Stimulated activated CD8-positive, alpha-beta memory T cell treated with anti-CD3 and anti-CD28 coated beads, Interleukin-7, amount 100 ng/mL, for 1 hour (primary cell): ENCODE measurements around the gene ZC3H14.

Source experiments
- DNase-seq, 2 donors: peaks; one replicate each; pipeline ENCODE4 v3.0.0-alpha.2; 2020; ENCODE audit warnings: low read depth in 2 of 2

ZC3H14 gene

GRCh38 chr14:88604212-88604611, 41.4 kb downstream of the ZC3H14 start:
- no peak for DNase-seq

GRCh38 chr14:88605594-88605993, 42.8 kb downstream of the ZC3H14 start:
- DNase-seq = no peak

GRCh38 chr14:88607829-88608228, 45.0 kb downstream of the ZC3H14 start:
- DNase-seq = no peak

- DNase-seq = no peak
Measured at GRCh38 chr14:88611878-88612277, 49.0 kb downstream of the ZC3H14 start.

GRCh38 chr14:88612981-88613380, 50.1 kb downstream of the ZC3H14 start:
- no peak for DNase-seq

GRCh38 chr14:88613552-88614010, 50.7 kb downstream of the ZC3H14 start:
- DNase-seq = no peak

DNA sequence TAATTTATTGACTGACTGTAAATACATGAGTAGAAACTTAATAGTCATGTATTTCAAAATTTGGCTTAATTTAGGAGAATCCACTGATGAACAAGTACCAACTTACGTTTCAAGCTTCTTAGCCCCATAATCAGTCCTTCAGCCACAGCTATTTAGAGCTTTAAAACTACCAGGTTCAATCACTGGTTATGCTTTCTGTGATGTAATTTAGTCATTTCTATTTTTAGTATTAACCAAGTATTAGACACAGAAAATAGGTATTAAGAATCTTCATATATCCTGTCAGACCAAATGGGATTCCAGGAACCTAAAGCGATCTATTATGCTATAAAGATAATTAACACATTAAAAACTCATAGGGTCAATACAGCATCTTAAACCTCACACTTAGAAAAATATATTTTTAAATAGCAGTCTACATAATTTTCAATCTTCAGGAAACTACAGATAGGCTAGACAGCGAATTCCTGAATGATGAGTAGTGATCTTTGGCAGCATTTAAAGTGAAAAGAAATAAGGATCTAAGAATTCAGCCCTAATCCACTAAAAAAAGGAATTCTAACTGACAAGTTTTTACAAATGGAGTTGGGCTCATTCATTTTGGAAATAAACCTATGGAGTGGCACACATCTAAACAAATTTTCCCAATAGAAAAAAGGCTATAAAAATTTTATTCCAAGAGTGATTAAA, 51.5 kb downstream of the ZC3H14 start:
- no peak for DNase-seq

DNA sequence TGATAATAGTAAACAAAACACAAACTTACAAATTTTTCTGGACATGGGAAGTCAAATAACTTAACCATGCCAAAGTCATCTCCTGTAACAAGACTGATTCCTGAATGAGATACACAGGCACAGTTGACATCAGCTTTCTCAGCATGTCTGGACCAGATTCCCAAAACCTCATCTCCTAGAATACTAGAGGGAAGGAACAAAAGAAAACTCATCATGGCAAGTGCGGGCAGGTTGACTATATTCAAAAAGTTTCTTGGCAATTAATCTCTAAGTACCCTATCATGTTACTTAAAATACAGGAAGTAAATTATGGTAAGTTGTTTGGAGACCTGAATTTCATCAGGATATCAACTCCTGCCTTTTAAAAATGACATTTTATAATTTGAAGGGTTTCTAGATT, 53.9 kb downstream of the ZC3H14 start:
- DNase-seq = no peak

DNA sequence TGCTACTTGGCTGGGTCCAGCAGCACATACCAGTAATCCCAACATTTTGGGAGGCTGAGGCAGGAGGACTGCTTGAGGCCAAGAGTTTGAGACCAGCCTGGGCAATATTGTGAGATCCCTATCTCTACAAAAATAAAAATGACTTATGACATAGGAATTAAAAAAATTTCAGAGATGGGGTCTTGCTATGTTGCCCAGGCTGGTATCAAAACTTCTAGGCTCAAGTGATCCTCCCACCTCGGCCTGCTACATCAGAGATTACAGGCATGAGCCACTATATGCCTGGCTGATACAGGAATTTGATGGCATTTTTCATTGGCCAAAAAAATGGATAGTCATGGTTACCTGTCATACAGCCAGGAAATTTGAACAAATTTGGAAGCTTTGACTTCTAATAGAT, 54.6 kb downstream of the ZC3H14 start:
- no peak for DNase-seq

DNA sequence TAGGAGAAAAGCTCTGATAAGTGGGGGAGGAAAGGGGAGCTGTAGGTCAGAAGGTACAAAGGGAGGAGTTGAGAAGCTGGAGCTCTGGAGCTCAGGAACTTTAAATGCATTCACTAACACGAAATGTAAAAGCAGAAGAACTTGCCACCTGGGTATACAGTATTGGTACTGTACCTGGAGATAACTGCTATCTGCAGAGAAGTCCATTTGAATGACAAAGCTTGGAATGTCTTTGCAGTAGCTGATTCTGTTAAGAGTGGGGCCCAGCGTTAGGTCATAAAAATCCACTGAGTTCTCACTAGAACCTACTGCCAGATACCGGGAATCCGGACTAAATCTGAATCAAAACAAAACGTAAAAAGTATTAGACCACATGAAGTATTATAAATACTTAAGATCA, 55.6 kb downstream of the ZC3H14 start:
- DNase-seq = no peak

DNA sequence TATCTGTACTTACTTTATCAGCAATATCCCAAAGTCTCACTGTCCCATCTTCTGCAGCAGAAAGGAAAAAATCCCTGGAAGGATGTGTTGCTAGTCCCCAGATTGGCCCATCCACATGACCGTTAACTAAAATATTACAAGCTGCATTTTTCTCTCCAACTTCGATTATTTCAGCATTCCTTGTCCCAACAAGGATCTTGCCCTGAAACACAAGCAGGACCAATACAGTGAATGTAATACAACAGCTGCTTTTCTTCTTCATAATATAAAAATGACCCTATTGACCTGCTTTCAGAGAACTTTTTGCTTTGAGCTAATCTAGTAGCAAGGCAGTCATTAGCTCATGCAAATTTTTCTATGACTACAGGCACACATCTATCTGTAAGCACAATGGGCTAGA, 58.3 kb downstream of the ZC3H14 start:
- DNase-seq = no peak

GRCh38 chr14:88625671-88626070, 62.8 kb downstream of the ZC3H14 start:
- no peak for DNase-seq

DNA sequence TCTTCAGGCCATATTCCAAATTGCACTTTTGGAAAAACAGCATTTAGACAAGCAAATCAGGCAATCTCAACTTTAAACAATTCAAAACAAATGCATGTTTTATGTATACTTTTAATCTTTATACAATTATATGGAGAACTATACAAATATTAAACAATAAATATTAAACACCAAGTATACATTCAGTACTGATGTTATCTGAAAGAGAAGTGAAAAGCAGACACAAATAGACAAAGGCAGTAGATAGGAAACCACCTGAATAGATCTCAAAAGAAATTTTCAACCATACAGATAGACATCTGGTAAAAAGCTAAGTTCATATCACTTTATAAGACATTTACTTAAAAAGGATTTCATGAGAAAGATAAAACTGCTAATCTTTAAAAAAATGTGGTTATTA, 65.2 kb downstream of the ZC3H14 start:
- no peak for DNase-seq

GRCh38 chr14:88628462-88628861, 65.6 kb downstream of the ZC3H14 start:
- DNase-seq = no peak

- no peak for DNase-seq
Measured at GRCh38 chr14:88630565-88630964, 67.7 kb downstream of the ZC3H14 start.

GRCh38 chr14:88631091-88631490, 68.3 kb downstream of the ZC3H14 start:
- DNase-seq = no peak

GRCh38 chr14:88632512-88632911, 69.7 kb downstream of the ZC3H14 start:
- no peak for DNase-seq

DNA sequence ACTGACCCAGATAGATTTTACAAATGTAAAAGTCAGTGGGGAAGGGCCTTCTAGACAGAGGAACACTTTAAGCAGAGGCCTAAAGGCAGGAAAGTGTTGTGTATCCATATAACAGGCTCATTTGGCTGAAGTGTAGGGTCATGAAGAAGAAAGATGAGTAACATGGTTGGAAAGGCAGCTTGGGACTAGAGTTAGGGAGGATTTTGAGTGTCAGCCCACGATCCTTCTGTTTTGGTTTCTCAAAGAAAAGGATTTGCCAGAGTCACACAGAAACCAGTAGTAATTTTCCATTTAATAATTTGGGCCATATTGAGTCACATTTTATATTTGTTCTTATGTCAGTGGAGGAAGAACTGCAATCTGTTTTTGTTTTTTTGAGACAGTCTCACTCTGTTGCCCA, 76.4 kb downstream of the ZC3H14 start:
- DNase-seq = no peak

- DNase-seq = no peak
Measured at GRCh38 chr14:88660056-88660455, 97.2 kb downstream of the ZC3H14 start.

GRCh38 chr14:88667555-88668273, 104.9 kb downstream of the ZC3H14 start:
- peak in 1 of 2 donors; percentile 10 for DNase-seq

DNA sequence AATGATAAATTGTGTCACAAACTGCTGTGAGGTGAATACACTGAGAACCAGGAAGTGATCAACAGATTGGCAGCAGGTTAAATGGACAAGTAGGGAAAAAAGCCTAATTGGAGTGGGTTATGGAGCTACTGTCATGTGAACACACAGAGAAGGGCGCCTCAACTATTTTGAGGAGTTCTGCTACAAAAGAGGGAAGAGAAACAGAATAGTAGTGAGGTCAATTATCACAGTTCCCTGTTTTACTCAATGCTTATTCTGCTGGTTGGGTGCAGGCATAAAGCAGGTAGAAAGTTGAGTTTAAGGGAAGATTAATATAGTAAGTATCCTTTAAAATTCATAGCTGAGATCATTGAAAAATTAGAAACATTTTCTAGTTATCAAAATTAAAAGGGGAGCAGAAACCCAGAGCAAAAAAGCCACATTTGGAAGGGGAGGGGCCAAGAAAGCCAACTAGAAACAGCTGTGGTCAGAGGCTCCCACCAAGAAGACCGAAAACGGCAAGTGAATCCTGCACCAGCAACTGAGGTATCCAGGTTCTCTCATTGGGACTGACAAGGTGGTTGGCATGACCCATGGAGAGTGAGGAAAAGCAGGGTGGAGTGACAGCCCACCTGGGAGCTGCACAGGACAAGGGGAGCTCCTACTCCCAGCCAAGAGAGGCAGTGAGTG, 105.7 kb downstream of the ZC3H14 start:
- no peak for DNase-seq

- DNase-seq = no peak
Measured at GRCh38 chr14:88669346-88669745, 106.5 kb downstream of the ZC3H14 start.
